ENCODE results near the gene OPCML. TPM values are rescaled to one million over a fixed set of nuclear protein-coding genes. Genes with fewer than 3 reads are reported as not detected.

Gene OPCML
- total and polyA plus RNA-seq, 12 donors, result under 0.01 to 1.2 (median 0.39) TPM

DNA sequence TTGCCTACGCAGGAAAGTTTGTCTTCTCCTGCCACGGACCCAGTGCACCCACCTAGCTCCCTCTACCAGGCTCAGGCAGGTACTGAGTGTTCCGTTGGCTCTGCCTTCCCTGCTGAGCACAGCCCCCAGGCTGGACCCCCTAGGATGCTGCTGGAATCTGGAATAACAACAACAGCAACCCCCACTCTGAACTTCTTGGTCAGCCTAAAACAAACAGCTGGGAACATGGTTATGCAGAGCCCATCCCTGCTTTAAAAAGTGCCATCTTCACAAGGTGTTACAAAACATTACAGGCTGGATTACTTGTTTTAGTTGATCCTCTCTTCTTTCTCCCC, 1.8 kb downstream of the OPCML start:
- intact Hi-C loops (cut with DNase I), result no loop called here
- Histone ChIP-seq H3K4me3 (no peak overlapping the region), H3K27me3 (peaks cover 0 to 91% (median 56%) of the 10 kb centered on the region in 7 donors), H3K4me1 (peaks cover 0 to 13% (median 0%) of the 10 kb centered on the region in 9 donors), H3K9me3 (no peaks in the 10 kb centered on the region), H3K27ac (no peak overlapping the region), H3K36me3 (no peaks in the 10 kb centered on the region)
- WGBS, 2 donors, result 36 to 60% methylated on average over 3 of the region's 3 CpGs
- no peak for DNase-seq
- TF ChIP-seq, protein P1, sequence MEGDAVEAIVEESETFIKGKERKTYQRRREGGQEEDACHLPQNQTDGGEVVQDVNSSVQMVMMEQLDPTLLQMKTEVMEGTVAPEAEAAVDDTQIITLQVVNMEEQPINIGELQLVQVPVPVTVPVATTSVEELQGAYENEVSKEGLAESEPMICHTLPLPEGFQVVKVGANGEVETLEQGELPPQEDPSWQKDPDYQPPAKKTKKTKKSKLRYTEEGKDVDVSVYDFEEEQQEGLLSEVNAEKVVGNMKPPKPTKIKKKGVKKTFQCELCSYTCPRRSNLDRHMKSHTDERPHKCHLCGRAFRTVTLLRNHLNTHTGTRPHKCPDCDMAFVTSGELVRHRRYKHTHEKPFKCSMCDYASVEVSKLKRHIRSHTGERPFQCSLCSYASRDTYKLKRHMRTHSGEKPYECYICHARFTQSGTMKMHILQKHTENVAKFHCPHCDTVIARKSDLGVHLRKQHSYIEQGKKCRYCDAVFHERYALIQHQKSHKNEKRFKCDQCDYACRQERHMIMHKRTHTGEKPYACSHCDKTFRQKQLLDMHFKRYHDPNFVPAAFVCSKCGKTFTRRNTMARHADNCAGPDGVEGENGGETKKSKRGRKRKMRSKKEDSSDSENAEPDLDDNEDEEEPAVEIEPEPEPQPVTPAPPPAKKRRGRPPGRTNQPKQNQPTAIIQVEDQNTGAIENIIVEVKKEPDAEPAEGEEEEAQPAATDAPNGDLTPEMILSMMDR (IDR thresholded peaks at IDR 0.05), result no peak
- no peak for ATAC-seq

DNA sequence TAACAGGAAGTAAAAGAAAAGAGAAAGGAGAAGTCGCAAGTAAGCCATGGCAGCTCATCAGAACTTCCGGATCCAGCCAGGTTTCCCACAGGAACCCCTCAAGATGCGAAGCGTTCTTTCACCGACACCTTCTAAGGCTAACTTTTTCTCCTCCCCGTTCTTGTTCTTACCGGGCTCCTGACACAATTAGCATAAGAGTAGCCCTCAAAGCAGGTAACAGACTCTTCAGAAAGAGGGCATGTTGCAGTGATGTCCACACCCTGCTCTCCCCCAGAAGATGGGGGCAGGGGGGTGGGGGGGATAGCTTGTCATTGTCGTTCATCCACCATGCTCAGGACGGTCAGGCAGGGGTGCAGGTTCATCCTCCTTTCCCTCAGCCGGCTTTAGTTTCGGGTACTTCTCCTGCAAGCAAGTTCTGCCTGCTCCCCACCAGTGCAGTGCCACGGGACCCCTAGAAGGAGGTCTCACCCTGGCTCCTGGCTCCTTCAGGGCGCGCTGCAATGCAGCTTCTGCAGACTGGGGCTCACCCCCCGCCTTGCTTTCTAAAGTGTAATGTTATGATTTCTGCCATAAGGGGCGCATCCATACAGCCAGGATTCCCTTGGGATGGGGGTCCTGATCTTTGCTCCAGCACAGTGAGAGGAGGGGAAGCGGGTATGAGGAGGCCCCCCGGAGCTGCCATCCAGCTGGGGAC, 2.3 kb downstream of the OPCML start:
- Histone ChIP-seq H3K4me3 (no peak overlapping the region), H3K4me1 (peaks cover 0 to 13% (median 0%) of the 10 kb centered on the region in 9 donors), H3K27me3 (peaks cover 0 to 92% (median 56%) of the 10 kb centered on the region in 7 donors), H3K9me3 (no peaks in the 10 kb centered on the region), H3K36me3 (no peaks in the 10 kb centered on the region), H3K27ac (no peak overlapping the region)
- TF ChIP-seq, protein P1 (IDR thresholded peaks at IDR 0.05), result no peak
- ATAC-seq, result no peak
- no peak for DNase-seq
- intact Hi-C loops (cut with DNase I), result loop anchor here in 2 of 10 donors (10.0 kb wide), 2 partner anchors 285 to 365 kb away; no protein-coding TSS in a partner anchor
- 43 to 56% methylated on average over 18 of the region's 18 CpGs for WGBS, 2 donors

DNA sequence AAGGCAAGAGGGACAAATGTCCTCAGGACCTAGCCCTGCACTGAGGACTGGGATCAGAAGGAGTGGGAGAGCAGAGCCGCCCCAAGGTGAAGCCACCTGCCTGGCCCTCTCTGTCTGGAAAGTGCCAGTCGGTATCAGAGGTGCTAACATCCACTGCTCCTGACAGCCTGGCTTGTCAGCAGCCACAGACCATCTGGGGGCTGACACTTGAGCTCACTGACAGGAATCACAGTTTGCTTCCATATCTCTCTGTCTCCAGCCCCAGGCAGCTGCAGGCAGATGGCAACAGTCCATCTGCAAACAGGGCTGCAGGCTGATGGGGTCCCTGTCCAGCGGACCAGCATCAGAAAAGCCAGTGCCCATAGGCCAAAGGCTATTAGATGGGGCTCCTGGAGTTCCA, 5.5 kb downstream of the OPCML start:
- ATAC-seq, result peak; percentile 65 to 96 (median 91)
- H3K27ac ChIP-seq, result no peak overlapping the region
- no peaks in the 10 kb centered on the region for H3K36me3 ChIP-seq
- H3K27me3 ChIP-seq, result peaks cover 0 to 69% (median 37%) of the 10 kb centered on the region in 7 donors
- TF ChIP-seq, protein P1 (IDR thresholded peaks at IDR 0.05), result no peak
- 25 to 35% methylated on average over 3 of the region's 3 CpGs for WGBS, 2 donors
- DNase-seq, result peak; percentile 35 to 36
- peaks cover 0 to 14% (median 0%) of the 10 kb centered on the region in 9 donors for H3K4me1 ChIP-seq
- H3K4me3 ChIP-seq, result no peak overlapping the region
- H3K9me3 ChIP-seq, result no peaks in the 10 kb centered on the region
- intact Hi-C loops (cut with DNase I), result loop anchor here in 2 of 10 donors (10.0 kb wide), 2 partner anchors 288 to 362 kb away; no protein-coding TSS in a partner anchor

DNA sequence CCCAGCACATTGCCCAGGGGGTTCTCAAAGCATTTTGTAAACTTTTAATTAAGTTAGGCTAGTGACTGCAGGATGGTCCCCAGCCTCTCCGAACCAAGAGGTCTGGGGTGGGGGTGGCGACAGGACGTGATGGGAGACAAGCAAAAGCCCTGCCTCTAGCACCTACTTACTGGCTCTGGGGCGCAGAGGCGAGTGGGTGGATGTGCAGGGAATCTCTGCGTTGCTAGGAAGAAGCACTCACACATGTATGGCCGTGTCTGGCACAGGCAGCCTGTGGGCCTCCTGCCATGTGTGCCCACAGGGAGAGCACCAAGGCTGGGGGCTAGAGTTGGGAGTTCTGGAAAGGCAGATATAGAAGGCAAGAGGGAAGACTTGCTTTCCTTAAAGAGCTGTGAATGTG, 6.3 kb downstream of the OPCML start:
- TF ChIP-seq, protein P1 (IDR thresholded peaks at IDR 0.05), result no peak
- peaks cover 0 to 60% (median 29%) of the 10 kb centered on the region in 7 donors for H3K27me3 ChIP-seq
- no peaks in the 10 kb centered on the region for H3K9me3 ChIP-seq
- H3K27ac ChIP-seq, result no peak overlapping the region
- peaks cover 0 to 22% (median 4%) of the 10 kb centered on the region in 9 donors for H3K4me1 ChIP-seq
- no peaks in the 10 kb centered on the region for H3K36me3 ChIP-seq
- no peak overlapping the region for H3K4me3 ChIP-seq
- WGBS, 2 donors, result 45 to 64% methylated on average over 7 of the region's 7 CpGs
- ATAC-seq (no peak), DNase-seq (no peak)
- intact Hi-C loops (cut with DNase I), result loop anchor here in 2 of 10 donors (10.0 kb wide), 2 partner anchors 289 to 361 kb away; no protein-coding TSS in a partner anchor
